GM18868 (cell line): ENCODE results near the gene VBP1.
"Not testable (repeated sequence)": the region's sequence is repeated elsewhere in the genome, so short reads cannot be mapped to it uniquely, and the experiment has no call there.

ENCODE experiments used
- ATAC-seq: cut with Tn5 transposase; IDR thresholded peaks from one replicate; pipeline ENCODE4 v1.9.1; 2021; ENCODE audit warnings: mild to moderate bottlenecking, moderate library complexity; ENCODE audit not compliant: unreplicated experiment

Gene VBP1

GRCh38 chrX:155216179-155216939, at the start of gene VBP1:
VBP1 (plus strand) TSS chrX:155216460; CDS start chrX:155216483, 23 bp downstream.
- peak; percentile 96 for ATAC-seq

- ATAC-seq = no peak
These were observed 46.4 kb upstream of the VBP1 start for GRCh38 chrX:155169881-155170280.

GRCh38 chrX:155179346-155179997, 36.8 kb upstream of the VBP1 start:
- no peak for ATAC-seq

GRCh38 chrX:155188786-155189185, 27.5 kb upstream of the VBP1 start:
- no peak for ATAC-seq

GRCh38 chrX:155211208-155211607, 5.1 kb upstream of the VBP1 start:
- ATAC-seq = no peak

- ATAC-seq = no peak
These were observed 2.5 kb upstream of the VBP1 start for GRCh38 chrX:155213731-155214130.

GRCh38 chrX:155215443-155216178, 649 bp upstream of the VBP1 start:
- ATAC-seq = peak; percentile 37

GRCh38 chrX:155216940-155217440, 730 bp downstream of the VBP1 start:
- ATAC-seq = no peak

- no peak for ATAC-seq
These were observed 2.5 kb downstream of the VBP1 start for GRCh38 chrX:155218777-155219176.

- no peak for ATAC-seq
These were observed 5.1 kb downstream of the VBP1 start for GRCh38 chrX:155221351-155221750.

GRCh38 chrX:155223746-155224145, 7.5 kb downstream of the VBP1 start:
- not testable (repeated sequence) for ATAC-seq

- no peak for ATAC-seq
These were observed 9.5 kb downstream of the VBP1 start for GRCh38 chrX:155225774-155226173.

GRCh38 chrX:155231163-155231562, 14.9 kb downstream of the VBP1 start:
- ATAC-seq = peak; percentile 88

- no peak for ATAC-seq
These were observed 19.6 kb downstream of the VBP1 start for GRCh38 chrX:155235891-155236290.

GRCh38 chrX:155237719-155238118, 21.5 kb downstream of the VBP1 start:
- ATAC-seq = no peak

- ATAC-seq = no peak
These were observed 26.0 kb downstream of the VBP1 start for GRCh38 chrX:155242300-155242699.

- no peak for ATAC-seq
These were observed 30.5 kb downstream of the VBP1 start for GRCh38 chrX:155246748-155247147.

GRCh38 chrX:155247497-155247896, 31.2 kb downstream of the VBP1 start:
- ATAC-seq = no peak

GRCh38 chrX:155251391-155251790, 35.1 kb downstream of the VBP1 start:
- no peak for ATAC-seq

GRCh38 chrX:155259752-155260151, 43.5 kb downstream of the VBP1 start:
- ATAC-seq = no peak

GRCh38 chrX:155262970-155263754, 46.9 kb downstream of the VBP1 start:
- ATAC-seq = no peak
